Measurements from ENCODE around the gene LRRC61. TPM values are rescaled to one million over a fixed set of nuclear protein-coding genes. Genes with fewer than 3 reads are reported as not detected.

Gene LRRC61
- total and polyA plus RNA-seq, 2 of the 13 experiments (the other 11 are each of a cell fraction or from before 2014, with no cell fraction given), result 33.0 to 34.8 TPM

DNA sequence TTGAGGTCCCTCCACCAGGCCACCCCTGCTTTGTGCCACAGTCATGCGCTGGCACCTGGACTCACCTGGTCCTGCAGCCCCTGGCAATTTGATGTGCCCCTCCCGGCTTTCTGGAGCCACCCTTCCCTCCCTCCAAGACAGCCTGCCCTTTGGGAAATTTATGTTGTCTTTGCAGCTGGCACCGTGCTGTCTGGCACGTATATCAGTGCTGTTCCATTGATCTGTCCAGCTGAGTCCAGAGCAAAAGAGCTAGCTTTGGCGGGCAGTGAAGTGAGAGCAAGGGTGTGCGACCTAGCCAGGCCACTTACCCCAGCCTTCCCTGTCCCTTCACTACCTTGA is 12.6 kb downstream of the LRRC61 start:
- Histone ChIP-seq H3K9ac (ENCODE audit: insufficient read depth, low read depth, low read length) (no peak overlapping the region), H3K4me2 (ENCODE audit: low read depth, low read length) (no peak overlapping the region), H4K20me1 (ENCODE audit: insufficient read depth, low read length) (peaks cover 2% of the 10 kb centered on the region; the same call in 1 of the 2 replicates), H3K27ac (ENCODE audit: extremely low read length, insufficient read depth, low read length) (no peak overlapping the region), H3K36me3 (replicated peaks in 1 of 2; ENCODE audit: control insufficient read depth in 1 of 2, insufficient read depth in 2 of 2, low read length in 2 of 2) (peaks cover 8 to 22% of the 10 kb centered on the region in 2 experiments; a peak in 4 of 5 replicates), H3K27me3 (ENCODE audit: control insufficient read depth in 1 of 2, insufficient read depth in 2 of 2, low read length in 2 of 2) (no peaks in the 10 kb centered on the region), H2AFZ (ENCODE audit: low read length) (no peak overlapping the region), H3K4me1 (ENCODE audit: insufficient read depth, low read length) (peaks cover 18% of the 10 kb centered on the region), H3K79me2 (ENCODE audit: insufficient read depth, low read length) (no peaks in the 10 kb centered on the region), H3K9me3 (ENCODE audit: low read length) (no peaks in the 10 kb centered on the region), H3K4me3 (replicated peaks in 1 of 3; ENCODE audit: insufficient read depth in 1 of 3, low read depth in 2 of 3, low read length in 3 of 3) (no peak overlapping the region)
- in situ Hi-C loops (cut with HindIII; ENCODE audit: extremely low pct_ligation_motif_present, low pct_unique_long_range_greater_than_20kb) (no loop called here), intact Hi-C loops (cut with micrococcal nuclease; ENCODE audit: unreplicated experiment) (no loop called here)
- BruUV-seq (replicated peaks), result no TSS peak
- DNase-seq (ENCODE audit: low spot score) (no peak), ATAC-seq (no peak), FAIRE-seq (no peak)
- ChIA-PET CTCF (ENCODE audit: low intra/inter-chr PET ratio, low total read pairs) (no interaction called here), POLR2A (interaction anchor here (1.5 to 2.4 kb wide), 3 partner anchors 11 to 53 kb away, joined by 4 to 9 read pairs (median 5); partner anchors contain the start of genes ACTR3C and LRRC61)
- TF ChIP-seq ESRRA (CRISPR knock-in tag; IDR thresholded peaks at IDR 0.05; ENCODE audit: low read depth) (no peak), MLXIP (CRISPR knock-in tag; IDR thresholded peaks at IDR 0.05; ENCODE audit: borderline replicate concordance) (no peak), SRSF4 (IDR thresholded peaks at IDR 0.05; ENCODE audit: low read depth, low read length, poor library complexity, severe bottlenecking) (no peak), ZNF446 (CRISPR knock-in tag; IDR thresholded peaks at IDR 0.05) (no peak), NR2F6 (IDR thresholded peaks at IDR 0.05) (no peak), NR2F6 (CRISPR knock-in tag; IDR thresholded peaks at IDR 0.05) (no peak), HMG20A (CRISPR knock-in tag; IDR thresholded peaks at IDR 0.05; ENCODE audit: borderline replicate concordance) (no peak), ZNF772 (CRISPR knock-in tag; IDR thresholded peaks at IDR 0.05) (no peak), SATB2 (CRISPR knock-in tag; IDR thresholded peaks at IDR 0.05) (no peak), ZNF776 (CRISPR knock-in tag; IDR thresholded peaks at IDR 0.05) (no peak), MEIS1 (CRISPR knock-in tag; IDR thresholded peaks at IDR 0.05; ENCODE audit: borderline replicate concordance) (no peak), ZNF614 (CRISPR knock-in tag; IDR thresholded peaks at IDR 0.05; ENCODE audit: borderline replicate concordance) (no peak)
- TF ChIP-seq, protein P1, sequence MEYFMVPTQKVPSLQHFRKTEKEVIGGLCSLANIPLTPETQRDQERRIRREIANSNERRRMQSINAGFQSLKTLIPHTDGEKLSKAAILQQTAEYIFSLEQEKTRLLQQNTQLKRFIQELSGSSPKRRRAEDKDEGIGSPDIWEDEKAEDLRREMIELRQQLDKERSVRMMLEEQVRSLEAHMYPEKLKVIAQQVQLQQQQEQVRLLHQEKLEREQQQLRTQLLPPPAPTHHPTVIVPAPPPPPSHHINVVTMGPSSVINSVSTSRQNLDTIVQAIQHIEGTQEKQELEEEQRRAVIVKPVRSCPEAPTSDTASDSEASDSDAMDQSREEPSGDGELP (IDR thresholded peaks at IDR 0.05; ENCODE audit: borderline replicate concordance, low read depth), result no peak
- TF ChIP-seq, protein P2, sequence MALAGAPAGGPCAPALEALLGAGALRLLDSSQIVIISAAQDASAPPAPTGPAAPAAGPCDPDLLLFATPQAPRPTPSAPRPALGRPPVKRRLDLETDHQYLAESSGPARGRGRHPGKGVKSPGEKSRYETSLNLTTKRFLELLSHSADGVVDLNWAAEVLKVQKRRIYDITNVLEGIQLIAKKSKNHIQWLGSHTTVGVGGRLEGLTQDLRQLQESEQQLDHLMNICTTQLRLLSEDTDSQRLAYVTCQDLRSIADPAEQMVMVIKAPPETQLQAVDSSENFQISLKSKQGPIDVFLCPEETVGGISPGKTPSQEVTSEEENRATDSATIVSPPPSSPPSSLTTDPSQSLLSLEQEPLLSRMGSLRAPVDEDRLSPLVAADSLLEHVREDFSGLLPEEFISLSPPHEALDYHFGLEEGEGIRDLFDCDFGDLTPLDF (CRISPR knock-in tag; IDR thresholded peaks at IDR 0.05), result no peak
- 85% methylated on average over 4 of the region's 6 CpGs for WGBS (ENCODE audit: low lambda C conversion rate)

Measured in HepG2 (cell line).